Measurements from ENCODE around the gene QSOX2.

Gene QSOX2

GRCh38 chr9:136191099-136191959, 54.3 kb downstream of the QSOX2 start:
- Histone ChIP-seq H3K36me3 (ENCODE audit: control insufficient read depth, insufficient read depth, low read length) (no peaks in the 10 kb centered on the region), H3K9me3 (ENCODE audit: control insufficient read depth, low read length) (no peaks in the 10 kb centered on the region), H3K4me1 (ENCODE audit: control insufficient read depth, insufficient read depth, low read length, poor library complexity, severe bottlenecking) (peaks cover 7% of the 10 kb centered on the region), H3K27ac (ENCODE audit: low read depth, low read length, severe bottlenecking) (no peak overlapping the region), H3K4me3 (ENCODE audit: extremely low read depth, insufficient read depth, low read length, poor library complexity, severe bottlenecking) (no peak overlapping the region)
- WGBS, 2 experiments (ENCODE audit: insufficient coverage in 2 of 2) = 57 to 80% methylated on average over 12 to 17 of the region's 30 CpGs

GRCh38 chr9:136190656-136191055, 55.0 kb downstream of the QSOX2 start:
- no peak overlapping the region for H3K27ac ChIP-seq (ENCODE audit: low read depth, low read length, severe bottlenecking)
- H3K36me3 ChIP-seq (ENCODE audit: control insufficient read depth, insufficient read depth, low read length) = no peaks in the 10 kb centered on the region
- no peaks in the 10 kb centered on the region for H3K9me3 ChIP-seq (ENCODE audit: control insufficient read depth, low read length)
- peaks cover 7% of the 10 kb centered on the region for H3K4me1 ChIP-seq (ENCODE audit: control insufficient read depth, insufficient read depth, low read length, poor library complexity, severe bottlenecking)
- no peak overlapping the region for H3K4me3 ChIP-seq (ENCODE audit: extremely low read depth, insufficient read depth, low read length, poor library complexity, severe bottlenecking)
- WGBS, 2 experiments (ENCODE audit: insufficient coverage in 2 of 2) = 84% methylated on average over 7 to 11 of the region's 11 CpGs

- no peak overlapping the region for H3K27ac ChIP-seq (ENCODE audit: low read depth, low read length, severe bottlenecking)
- no peaks in the 10 kb centered on the region for H3K9me3 ChIP-seq (ENCODE audit: control insufficient read depth, low read length)
- peaks cover 7% of the 10 kb centered on the region for H3K4me1 ChIP-seq (ENCODE audit: control insufficient read depth, insufficient read depth, low read length, poor library complexity, severe bottlenecking)
- H3K4me3 ChIP-seq (ENCODE audit: extremely low read depth, insufficient read depth, low read length, poor library complexity, severe bottlenecking) = no peak overlapping the region
- no peaks in the 10 kb centered on the region for H3K36me3 ChIP-seq (ENCODE audit: control insufficient read depth, insufficient read depth, low read length)
- 94 to 100% methylated on average over 1 to 6 of the region's 7 CpGs for WGBS, 2 experiments (ENCODE audit: insufficient coverage in 2 of 2)
Measured at GRCh38 chr9:136190237-136190601, 55.4 kb downstream of the QSOX2 start.

GRCh38 chr9:136189394-136190236, 56.0 kb downstream of the QSOX2 start:
- Histone ChIP-seq H3K4me1 (ENCODE audit: control insufficient read depth, insufficient read depth, low read length, poor library complexity, severe bottlenecking) (peaks cover 7% of the 10 kb centered on the region), H3K4me3 (ENCODE audit: extremely low read depth, insufficient read depth, low read length, poor library complexity, severe bottlenecking) (no peak overlapping the region), H3K27ac (ENCODE audit: low read depth, low read length, severe bottlenecking) (no peak overlapping the region), H3K36me3 (ENCODE audit: control insufficient read depth, insufficient read depth, low read length) (no peaks in the 10 kb centered on the region), H3K9me3 (ENCODE audit: control insufficient read depth, low read length) (no peaks in the 10 kb centered on the region)
- WGBS, 2 experiments (ENCODE audit: insufficient coverage in 2 of 2) = 69 to 74% methylated on average over 12 to 23 of the region's 28 CpGs

GRCh38 chr9:136187683-136188586, 57.7 kb downstream of the QSOX2 start:
- Histone ChIP-seq H3K4me1 (ENCODE audit: control insufficient read depth, insufficient read depth, low read length, poor library complexity, severe bottlenecking) (peaks cover 3% of the 10 kb centered on the region), H3K36me3 (ENCODE audit: control insufficient read depth, insufficient read depth, low read length) (no peaks in the 10 kb centered on the region)
- 87 to 88% methylated on average over 18 to 19 of the region's 25 CpGs for WGBS, 2 experiments (ENCODE audit: insufficient coverage in 2 of 2)

GRCh38 chr9:136187197-136187596, 58.4 kb downstream of the QSOX2 start:
- Histone ChIP-seq H3K27ac (ENCODE audit: low read depth, low read length, severe bottlenecking) (no peak overlapping the region), H3K4me1 (ENCODE audit: control insufficient read depth, insufficient read depth, low read length, poor library complexity, severe bottlenecking) (no peaks in the 10 kb centered on the region), H3K36me3 (ENCODE audit: control insufficient read depth, insufficient read depth, low read length) (no peaks in the 10 kb centered on the region), H3K4me3 (ENCODE audit: extremely low read depth, insufficient read depth, low read length, poor library complexity, severe bottlenecking) (no peak overlapping the region), H3K9me3 (ENCODE audit: control insufficient read depth, low read length) (no peaks in the 10 kb centered on the region)
- WGBS, 2 experiments (ENCODE audit: insufficient coverage in 2 of 2) = 88 to 90% methylated on average over 17 to 18 of the region's 18 CpGs

More at GRCh38 chr9:136187683-136188586, 57.7 kb downstream of the QSOX2 start:
- Histone ChIP-seq H3K27ac (ENCODE audit: low read depth, low read length, severe bottlenecking) (no peak overlapping the region), H3K9me3 (ENCODE audit: control insufficient read depth, low read length) (no peaks in the 10 kb centered on the region), H3K4me3 (ENCODE audit: extremely low read depth, insufficient read depth, low read length, poor library complexity, severe bottlenecking) (no peak overlapping the region)

GRCh38 chr9:136186386-136186785, 59.2 kb downstream of the QSOX2 start:
- no peaks in the 10 kb centered on the region for H3K9me3 ChIP-seq (ENCODE audit: control insufficient read depth, low read length)

GRCh38 chr9:136185596-136186366, 59.8 kb downstream of the QSOX2 start:
- Histone ChIP-seq H3K27ac (ENCODE audit: low read depth, low read length, severe bottlenecking) (no peak overlapping the region), H3K9me3 (ENCODE audit: control insufficient read depth, low read length) (no peaks in the 10 kb centered on the region), H3K4me3 (ENCODE audit: extremely low read depth, insufficient read depth, low read length, poor library complexity, severe bottlenecking) (no peak overlapping the region), H3K36me3 (ENCODE audit: control insufficient read depth, insufficient read depth, low read length) (no peaks in the 10 kb centered on the region), H3K4me1 (ENCODE audit: control insufficient read depth, insufficient read depth, low read length, poor library complexity, severe bottlenecking) (no peaks in the 10 kb centered on the region)
- 85 to 94% methylated on average over 26 to 32 of the region's 32 CpGs for WGBS, 2 experiments (ENCODE audit: insufficient coverage in 2 of 2)

More at GRCh38 chr9:136186386-136186785, 59.2 kb downstream of the QSOX2 start:
- no peak overlapping the region for H3K4me3 ChIP-seq (ENCODE audit: extremely low read depth, insufficient read depth, low read length, poor library complexity, severe bottlenecking)
- no peaks in the 10 kb centered on the region for H3K36me3 ChIP-seq (ENCODE audit: control insufficient read depth, insufficient read depth, low read length)
- no peak overlapping the region for H3K27ac ChIP-seq (ENCODE audit: low read depth, low read length, severe bottlenecking)
- H3K4me1 ChIP-seq (ENCODE audit: control insufficient read depth, insufficient read depth, low read length, poor library complexity, severe bottlenecking) = no peaks in the 10 kb centered on the region
- 83 to 88% methylated on average over 8 to 13 of the region's 14 CpGs for WGBS, 2 experiments (ENCODE audit: insufficient coverage in 2 of 2)

GRCh38 chr9:136185066-136185465, 60.5 kb downstream of the QSOX2 start:
- Histone ChIP-seq H3K9me3 (ENCODE audit: control insufficient read depth, low read length) (no peaks in the 10 kb centered on the region), H3K4me1 (ENCODE audit: control insufficient read depth, insufficient read depth, low read length, poor library complexity, severe bottlenecking) (no peaks in the 10 kb centered on the region), H3K4me3 (ENCODE audit: extremely low read depth, insufficient read depth, low read length, poor library complexity, severe bottlenecking) (no peak overlapping the region), H3K27ac (ENCODE audit: low read depth, low read length, severe bottlenecking) (no peak overlapping the region), H3K36me3 (ENCODE audit: control insufficient read depth, insufficient read depth, low read length) (no peaks in the 10 kb centered on the region)
- 78 to 84% methylated on average over 12 to 14 of the region's 19 CpGs for WGBS, 2 experiments (ENCODE audit: insufficient coverage in 2 of 2)

Measured in mesodermal cell (in vitro differentiated cells).